Mucosa of descending colon (tissue), 3 donors: ENCODE data around the gene THRA. TPM values are rescaled to one million over a fixed set of nuclear protein-coding genes. Genes with fewer than 3 reads are reported as not detected.

Experiments used
- ATAC-seq: fragments of 200-7000 bp; cut with Tn5 transposase; one replicate; pipeline ENCODE4 v1.9.1; 2020; ENCODE audit warnings: mild to moderate bottlenecking, moderate library complexity
- DNase-seq, 3 donors: peaks; one replicate each; pipeline ENCODE4 v3.0.0-alpha.2; 2020
- H3K36me3 ChIP-seq: fragments of 200-600 bp; one replicate; pipeline ENCODE4 v1.8.0; 2021; ENCODE audit warnings: low read depth, mild to moderate bottlenecking
- H3K4me1 ChIP-seq: fragments of 200-600 bp; one replicate; pipeline ENCODE4 v1.8.0; 2021; ENCODE audit warnings: low read depth, mild to moderate bottlenecking
- H3K4me3 ChIP-seq: fragments of 200-600 bp; one replicate; pipeline ENCODE4 v1.8.0; 2021; ENCODE audit warnings: mild to moderate bottlenecking
- H3K9me3 ChIP-seq: fragments of 200-600 bp; one replicate; pipeline ENCODE4 v1.8.0; 2021; ENCODE audit warnings: mild to moderate bottlenecking
- intact Hi-C, 2 donors: fragments of 100-400 bp; cut with DNase I in 1 of 2; cut with micrococcal nuclease in 1 of 2; formaldehyde crosslinking; loops; one replicate each; pipeline versions ENCODE4 v1.11.0 to v1.11.1; 2022; cut with DNase I, micrococcal nuclease
- total RNA-seq, 3 donors: library from RNA; stranded (reverse); fragmentation: NEBNext Ultra II Directional in 2 of 3; extraction: Animal tissue kit (Norgen Biotek cat#: 25700) in 2 of 3; gene quantifications; one replicate each; pipeline versions ENCODE4 v1.2.1 to v1.2.4, GENCODE V29; 2021 to 2023
- TF ChIP-seq, protein P1 (sequence below): fragments of 200-600 bp; IDR thresholded peaks from one replicate; pipeline ENCODE4 v1.8.0; 2022; ENCODE audit warnings: antibody characterized with exemption, mild to moderate bottlenecking
- donor health status: DM: no; HTN: no; CAD: no; lungs with moderate emphysema.
- donor health status: DM: no; HTN: no; CAD: no.
- donor health status: DM: no; HTN: yes; CAD: no.

The THRA gene
- total RNA-seq, 3 donors from 2014 or later = 56.8 to 114 (median 60.0) TPM

DNA sequence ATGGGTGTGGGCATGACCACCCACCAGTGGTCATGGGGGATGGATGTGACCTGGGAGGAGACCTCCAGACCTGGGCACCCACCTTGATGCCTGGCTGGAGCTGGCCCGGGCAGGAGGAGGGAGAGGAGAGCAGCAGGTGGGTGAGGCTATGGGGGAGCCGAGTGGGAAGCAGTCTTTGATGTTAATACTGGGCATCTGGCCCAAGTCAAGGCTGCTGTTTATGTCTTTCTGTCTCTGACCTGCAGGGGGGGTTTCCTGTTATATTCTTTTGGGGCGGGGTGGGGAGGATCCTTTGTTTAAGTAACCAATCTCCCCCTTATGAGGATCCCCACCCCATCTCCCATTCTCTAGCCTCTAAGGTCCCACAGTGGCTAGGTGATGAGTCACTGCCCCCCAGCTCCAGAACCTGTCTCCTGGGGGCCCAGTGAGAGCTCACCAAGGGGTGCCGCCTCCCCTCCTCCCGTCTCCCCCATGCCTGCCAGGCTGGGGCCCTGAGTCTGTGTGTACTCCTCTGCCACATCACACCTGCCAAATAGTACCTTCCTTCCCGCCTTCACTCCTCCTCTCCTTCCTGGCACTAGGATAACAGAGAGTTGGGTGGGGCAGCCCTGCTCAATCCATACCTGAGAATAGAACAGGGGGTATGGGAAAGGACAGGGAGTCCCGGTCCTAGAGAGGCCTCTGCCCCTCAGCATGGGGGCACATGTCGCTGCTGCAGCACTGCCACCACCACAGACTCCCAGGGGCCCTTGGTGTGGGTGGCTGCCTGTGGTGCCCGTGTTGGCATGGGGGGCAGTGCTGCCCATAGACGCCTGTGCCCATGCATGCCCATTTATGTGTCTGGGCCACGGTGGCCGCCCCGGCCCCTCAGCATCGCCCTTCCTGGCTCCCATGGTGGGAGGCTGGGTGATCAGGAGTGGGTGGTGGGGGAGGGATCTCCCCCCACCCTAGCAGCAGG, 7.3 kb downstream of the THRA start:
- intact Hi-C loops = no loop called here
- TF ChIP-seq, protein P1, sequence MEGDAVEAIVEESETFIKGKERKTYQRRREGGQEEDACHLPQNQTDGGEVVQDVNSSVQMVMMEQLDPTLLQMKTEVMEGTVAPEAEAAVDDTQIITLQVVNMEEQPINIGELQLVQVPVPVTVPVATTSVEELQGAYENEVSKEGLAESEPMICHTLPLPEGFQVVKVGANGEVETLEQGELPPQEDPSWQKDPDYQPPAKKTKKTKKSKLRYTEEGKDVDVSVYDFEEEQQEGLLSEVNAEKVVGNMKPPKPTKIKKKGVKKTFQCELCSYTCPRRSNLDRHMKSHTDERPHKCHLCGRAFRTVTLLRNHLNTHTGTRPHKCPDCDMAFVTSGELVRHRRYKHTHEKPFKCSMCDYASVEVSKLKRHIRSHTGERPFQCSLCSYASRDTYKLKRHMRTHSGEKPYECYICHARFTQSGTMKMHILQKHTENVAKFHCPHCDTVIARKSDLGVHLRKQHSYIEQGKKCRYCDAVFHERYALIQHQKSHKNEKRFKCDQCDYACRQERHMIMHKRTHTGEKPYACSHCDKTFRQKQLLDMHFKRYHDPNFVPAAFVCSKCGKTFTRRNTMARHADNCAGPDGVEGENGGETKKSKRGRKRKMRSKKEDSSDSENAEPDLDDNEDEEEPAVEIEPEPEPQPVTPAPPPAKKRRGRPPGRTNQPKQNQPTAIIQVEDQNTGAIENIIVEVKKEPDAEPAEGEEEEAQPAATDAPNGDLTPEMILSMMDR = no peak
- Histone ChIP-seq H3K36me3 (no peaks in the 10 kb centered on the region), H3K4me3 (no peak overlapping the region), H3K9me3 (no peaks in the 10 kb centered on the region), H3K4me1 (peaks cover 84% of the 10 kb centered on the region)
- peak; percentile 59 for ATAC-seq
- DNase-seq = peak; percentile 75 to 79 (median 76)

DNA sequence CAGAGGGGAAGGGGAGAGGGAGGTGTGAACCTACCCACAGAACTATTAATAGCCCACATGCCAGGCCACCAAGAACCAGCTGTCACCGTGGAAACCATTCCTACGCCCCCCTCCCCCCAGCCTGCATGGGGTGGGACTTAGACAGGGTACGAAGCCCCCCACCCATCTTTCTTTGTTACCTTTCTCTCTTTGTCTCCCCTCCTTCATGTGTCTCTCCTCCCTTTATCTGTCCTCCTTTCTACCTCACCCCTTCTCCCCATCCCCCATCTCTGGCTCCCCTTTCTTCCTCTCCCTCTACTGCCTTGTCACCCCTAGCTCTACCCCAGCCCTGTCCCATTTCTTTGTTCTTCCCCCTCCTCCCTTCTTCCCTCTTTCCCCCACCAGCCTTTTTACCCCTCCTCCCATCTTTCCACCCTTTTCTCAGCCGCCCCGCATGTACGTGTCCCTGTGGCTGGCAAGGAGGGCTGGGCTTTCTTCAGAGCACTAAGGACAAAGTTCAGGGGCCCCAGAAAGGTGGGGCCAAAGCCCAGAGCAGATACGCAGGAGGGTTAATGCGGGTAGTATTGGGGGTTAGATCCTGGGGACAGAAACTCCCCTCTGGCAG, 8.0 kb downstream of the THRA start:
- DNase-seq (peak; percentile 81 to 83 (median 81)), ATAC-seq (peak; percentile 53)
- TF ChIP-seq, protein P1 = no peak
- intact Hi-C loops = no loop called here
- Histone ChIP-seq H3K4me3 (no peak overlapping the region), H3K36me3 (no peaks in the 10 kb centered on the region), H3K9me3 (no peaks in the 10 kb centered on the region), H3K4me1 (peaks cover 85% of the 10 kb centered on the region)

DNA sequence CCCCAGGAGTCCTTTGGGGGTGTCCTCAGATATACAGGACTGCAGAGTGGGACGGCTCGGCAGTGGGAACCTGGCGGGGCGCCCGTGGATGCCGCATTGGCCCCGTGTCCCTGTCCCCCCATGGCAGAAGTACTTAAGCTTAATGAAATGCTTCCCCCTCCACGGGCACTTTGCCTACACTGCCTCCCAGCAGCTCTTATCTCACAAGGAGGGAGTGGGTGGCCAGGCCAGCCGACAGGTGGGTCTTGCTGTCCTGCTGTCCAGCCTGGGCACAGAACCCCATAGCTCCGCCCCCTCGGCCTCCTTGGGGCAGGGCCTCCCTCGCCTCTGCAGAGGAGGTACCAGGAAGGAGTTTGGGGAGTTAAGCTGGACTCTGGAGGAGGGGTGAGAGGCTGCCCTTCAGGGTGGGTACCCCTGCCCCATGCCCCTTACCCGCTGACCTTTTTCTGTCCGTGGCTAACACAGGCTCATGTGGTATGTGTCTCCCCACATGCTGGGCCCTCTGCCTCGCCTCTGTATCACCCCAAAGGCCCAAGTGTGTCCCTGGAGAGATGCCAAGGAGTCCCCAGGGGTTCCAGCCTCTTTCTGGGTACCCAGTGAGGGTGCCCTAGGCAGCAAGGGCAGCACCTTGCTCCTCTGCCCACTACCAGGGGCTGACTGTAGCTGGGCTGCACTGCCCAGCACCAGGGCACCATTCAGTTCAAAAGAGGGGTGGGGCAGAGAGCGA, 8.7 kb downstream of the THRA start:
- Histone ChIP-seq H3K36me3 (no peaks in the 10 kb centered on the region), H3K4me1 (peaks cover 87% of the 10 kb centered on the region), H3K4me3 (no peak overlapping the region), H3K9me3 (no peaks in the 10 kb centered on the region)
- peak; percentile 58 for ATAC-seq
- TF ChIP-seq, protein P1 = no peak
- DNase-seq = peak; percentile 90 to 95 (median 92)
- intact Hi-C loops = no loop called here

DNA sequence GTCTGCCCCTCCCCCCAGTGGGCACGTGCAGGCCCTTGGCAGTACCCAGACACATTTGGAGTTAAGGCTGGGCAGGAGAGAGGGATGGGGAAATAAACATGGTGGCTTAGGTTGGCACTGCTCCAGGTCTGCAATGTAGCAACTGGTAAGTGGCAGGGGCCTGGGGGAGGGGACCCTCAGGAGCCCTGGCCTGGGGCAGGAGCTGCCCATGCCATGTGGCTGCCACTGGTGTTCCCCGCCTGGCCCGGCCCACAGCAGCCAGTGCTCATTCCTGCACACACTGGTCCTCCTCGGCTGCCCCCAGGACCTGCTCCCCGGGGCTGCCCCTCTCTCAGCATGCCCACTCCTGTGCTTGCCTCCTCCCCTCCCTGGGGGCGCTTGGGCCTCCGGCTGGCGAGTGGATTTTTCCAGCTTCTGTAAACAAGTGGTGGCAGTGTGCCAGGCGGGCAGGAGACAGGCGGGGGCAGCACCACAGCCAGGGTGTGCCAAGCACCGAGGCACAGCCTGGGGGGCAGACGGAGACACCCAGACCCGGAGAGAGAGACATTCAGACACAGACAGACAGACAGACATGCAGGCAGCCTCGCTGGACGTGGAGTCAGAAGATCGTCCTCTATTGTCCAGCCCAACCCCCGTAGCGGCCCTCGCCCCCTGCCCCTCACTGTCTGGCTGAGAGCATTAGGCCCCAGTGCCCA, 9.4 kb downstream of the THRA start:
- DNase-seq = peak; percentile 85 to 89 (median 87)
- H3K4me3 ChIP-seq = no peak overlapping the region
- H3K36me3 ChIP-seq = no peaks in the 10 kb centered on the region
- peak; percentile 49 for ATAC-seq
- TF ChIP-seq, protein P1 = no peak
- H3K9me3 ChIP-seq = no peaks in the 10 kb centered on the region
- peaks cover 86% of the 10 kb centered on the region for H3K4me1 ChIP-seq
- intact Hi-C loops = no loop called here

DNA sequence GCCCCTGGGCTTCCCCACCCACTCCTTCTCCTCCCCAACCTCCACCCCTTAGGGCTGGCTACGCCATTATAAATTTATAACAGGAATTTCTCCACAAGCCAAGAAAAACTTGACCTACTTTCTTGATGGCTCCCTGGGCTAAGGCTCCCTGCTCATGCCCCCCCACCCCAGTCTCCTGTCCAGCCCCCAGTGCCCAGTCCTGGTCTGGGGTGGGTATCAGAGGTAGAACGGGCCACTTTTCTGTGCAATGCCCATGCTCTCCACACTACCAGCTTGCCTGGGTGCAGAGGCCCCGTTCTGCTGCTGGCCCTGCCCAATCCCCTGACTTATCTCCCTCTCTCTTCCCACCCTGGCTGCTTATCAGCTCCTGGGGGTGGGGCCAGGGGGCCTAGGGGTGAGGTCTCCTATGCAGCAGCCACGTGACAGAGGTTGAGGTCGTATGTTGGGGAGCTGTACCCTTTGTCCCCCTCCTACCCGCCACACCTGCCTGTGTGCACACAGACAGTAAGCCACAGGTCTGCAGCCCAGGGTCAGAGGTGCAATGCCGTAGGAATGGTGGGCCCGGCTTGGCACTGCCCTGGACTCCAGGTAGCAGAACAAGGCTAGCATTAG, 10.1 kb downstream of the THRA start:
- intact Hi-C loops = no loop called here
- ATAC-seq (peak; percentile 1), DNase-seq (peak; percentile 72 to 81 (median 78))
- Histone ChIP-seq H3K9me3 (no peaks in the 10 kb centered on the region), H3K4me3 (no peak overlapping the region), H3K36me3 (no peaks in the 10 kb centered on the region), H3K4me1 (peaks cover 84% of the 10 kb centered on the region)
- TF ChIP-seq, protein P1 = no peak
